ENCODE measurements around the gene GLCE. TPM values are rescaled to one million over a fixed set of nuclear protein-coding genes. Genes with fewer than 3 reads are reported as not detected.

The GLCE gene
- total and polyA plus RNA-seq, 2 experiments from 2014 or later, result 9.7 to 17.1 TPM

DNA sequence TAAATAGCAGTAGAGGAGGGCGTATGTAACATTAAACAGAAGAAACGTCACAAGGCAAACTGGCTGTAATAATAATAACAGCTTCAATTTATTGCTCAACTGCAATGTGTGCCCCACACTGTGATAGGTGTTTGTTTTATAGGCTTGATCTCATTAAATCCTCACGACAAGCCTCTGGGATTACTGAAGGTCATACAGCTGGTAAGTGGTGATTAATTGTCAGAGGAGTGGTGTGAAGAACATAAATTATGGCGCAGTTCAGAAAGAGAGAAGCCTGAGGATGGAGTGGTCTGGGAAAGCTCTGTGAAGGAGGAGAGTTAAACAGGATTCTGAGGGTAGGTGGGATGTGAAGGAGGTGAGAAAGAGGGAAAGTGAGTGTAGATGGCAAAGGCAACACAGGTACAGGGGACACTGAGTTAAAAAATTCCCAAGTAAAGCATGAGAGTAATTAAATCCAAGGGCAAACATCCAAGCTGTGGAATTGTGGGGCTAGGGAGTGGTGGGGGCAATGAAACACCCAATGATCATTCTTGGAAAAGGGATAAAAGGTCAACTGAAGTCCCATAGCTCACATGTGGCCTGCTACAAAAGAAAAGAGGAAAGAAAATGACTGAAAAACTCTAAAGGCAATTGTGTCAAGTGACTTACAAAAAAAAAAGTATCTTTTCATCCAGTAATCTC, 16.5 kb upstream of the GLCE start:
- Histone ChIP-seq H4K20me1 (ENCODE audit: insufficient read depth) (no peaks in the 10 kb centered on the region), H3K79me2 (ENCODE audit: insufficient read depth) (no peaks in the 10 kb centered on the region), H3K4me1 (ENCODE audit: insufficient read depth) (no peaks in the 10 kb centered on the region), H3K9me3 (ENCODE audit: low read depth) (no peaks in the 10 kb centered on the region), H3K27me3 (replicated peaks; ENCODE audit: insufficient read depth) (peaks cover 85% of the 10 kb centered on the region), H2AFZ (no peak overlapping the region), H3K9ac (no peak overlapping the region), H3F3A (ENCODE audit: insufficient read depth) (no peaks in the 10 kb centered on the region), H3K4me2 (ENCODE audit: unreplicated experiment) (no peak overlapping the region), H3K9me2 (ENCODE audit: insufficient read depth) (no peaks in the 10 kb centered on the region), H3K36me3 (ENCODE audit: low read depth) (no peaks in the 10 kb centered on the region), H3K27ac (no peak overlapping the region), H3K4me3 (no peak overlapping the region)
- DNase-seq, result no peak
- 4 to 11% methylated on average over 4 of the region's 4 CpGs for WGBS, 2 experiments (ENCODE audit: low coverage in 1 of 2, low lambda C conversion rate in 2 of 2, missing lambda C conversion rate in 2 of 2)
- TF ChIP-seq EZH2 (IDR thresholded peaks at IDR 0.05; ENCODE audit: insufficient read depth, poor library complexity, severe bottlenecking) (no peak), EZH2phosphoT487 (IDR thresholded peaks at IDR 0.05; ENCODE audit: insufficient read depth, low read depth) (no peak)
- in situ Hi-C loops (cut with MboI), result no loop called here

- H3K9ac ChIP-seq, result no peak overlapping the region
- no peaks in the 10 kb centered on the region for H3K36me3 ChIP-seq (ENCODE audit: low read depth)
- H3K9me2 ChIP-seq (ENCODE audit: insufficient read depth), result no peaks in the 10 kb centered on the region
- in situ Hi-C loops (cut with MboI), result no loop called here
- H3F3A ChIP-seq (ENCODE audit: insufficient read depth), result no peaks in the 10 kb centered on the region
- H3K27me3 ChIP-seq (replicated peaks; ENCODE audit: insufficient read depth), result peaks cover 85% of the 10 kb centered on the region
- DNase-seq, result no peak
- WGBS, 2 experiments (ENCODE audit: low coverage in 1 of 2, low lambda C conversion rate in 2 of 2, missing lambda C conversion rate in 2 of 2), result 34 to 35% methylated on average over 5 of the region's 5 CpGs
- H3K4me2 ChIP-seq (ENCODE audit: unreplicated experiment), result no peak overlapping the region
- H3K4me3 ChIP-seq, result no peak overlapping the region
- no peaks in the 10 kb centered on the region for H3K4me1 ChIP-seq (ENCODE audit: insufficient read depth)
- H3K27ac ChIP-seq, result no peak overlapping the region
- no peaks in the 10 kb centered on the region for H4K20me1 ChIP-seq (ENCODE audit: insufficient read depth)
- no peaks in the 10 kb centered on the region for H3K79me2 ChIP-seq (ENCODE audit: insufficient read depth)
- H2AFZ ChIP-seq, result no peak overlapping the region
- no peak for TF ChIP-seq EZH2phosphoT487 (IDR thresholded peaks at IDR 0.05; ENCODE audit: insufficient read depth, low read depth)
- no peak for TF ChIP-seq EZH2 (IDR thresholded peaks at IDR 0.05; ENCODE audit: insufficient read depth, poor library complexity, severe bottlenecking)
- no peaks in the 10 kb centered on the region for H3K9me3 ChIP-seq (ENCODE audit: low read depth)
These were observed 15.9 kb upstream of the GLCE start for GRCh38 chr15:69144530-69144929.

GRCh38 chr15:69145149-69145693, 15.2 kb upstream of the GLCE start:
- H3K27me3 ChIP-seq (replicated peaks; ENCODE audit: insufficient read depth), result peaks cover 85% of the 10 kb centered on the region
- H3K27ac ChIP-seq, result no peak overlapping the region
- in situ Hi-C loops (cut with MboI), result no loop called here
- H3K4me1 ChIP-seq (ENCODE audit: insufficient read depth), result no peaks in the 10 kb centered on the region
- DNase-seq, result no peak
- no peak overlapping the region for H3K9ac ChIP-seq
- no peaks in the 10 kb centered on the region for H4K20me1 ChIP-seq (ENCODE audit: insufficient read depth)
- H3K4me3 ChIP-seq, result no peak overlapping the region
- H3F3A ChIP-seq (ENCODE audit: insufficient read depth), result no peaks in the 10 kb centered on the region
- no peak overlapping the region for H3K4me2 ChIP-seq (ENCODE audit: unreplicated experiment)
- TF ChIP-seq EZH2phosphoT487 (IDR thresholded peaks at IDR 0.05; ENCODE audit: insufficient read depth, low read depth) (no peak), EZH2 (IDR thresholded peaks at IDR 0.05; ENCODE audit: insufficient read depth, poor library complexity, severe bottlenecking) (no peak)
- no peaks in the 10 kb centered on the region for H3K36me3 ChIP-seq (ENCODE audit: low read depth)
- H2AFZ ChIP-seq, result no peak overlapping the region
- 44 to 58% methylated on average over 1 of the region's 1 CpG for WGBS, 2 experiments (ENCODE audit: low coverage in 1 of 2, low lambda C conversion rate in 2 of 2, missing lambda C conversion rate in 2 of 2)
- H3K9me3 ChIP-seq (ENCODE audit: low read depth), result no peaks in the 10 kb centered on the region
- no peaks in the 10 kb centered on the region for H3K9me2 ChIP-seq (ENCODE audit: insufficient read depth)
- H3K79me2 ChIP-seq (ENCODE audit: insufficient read depth), result no peaks in the 10 kb centered on the region

DNA sequence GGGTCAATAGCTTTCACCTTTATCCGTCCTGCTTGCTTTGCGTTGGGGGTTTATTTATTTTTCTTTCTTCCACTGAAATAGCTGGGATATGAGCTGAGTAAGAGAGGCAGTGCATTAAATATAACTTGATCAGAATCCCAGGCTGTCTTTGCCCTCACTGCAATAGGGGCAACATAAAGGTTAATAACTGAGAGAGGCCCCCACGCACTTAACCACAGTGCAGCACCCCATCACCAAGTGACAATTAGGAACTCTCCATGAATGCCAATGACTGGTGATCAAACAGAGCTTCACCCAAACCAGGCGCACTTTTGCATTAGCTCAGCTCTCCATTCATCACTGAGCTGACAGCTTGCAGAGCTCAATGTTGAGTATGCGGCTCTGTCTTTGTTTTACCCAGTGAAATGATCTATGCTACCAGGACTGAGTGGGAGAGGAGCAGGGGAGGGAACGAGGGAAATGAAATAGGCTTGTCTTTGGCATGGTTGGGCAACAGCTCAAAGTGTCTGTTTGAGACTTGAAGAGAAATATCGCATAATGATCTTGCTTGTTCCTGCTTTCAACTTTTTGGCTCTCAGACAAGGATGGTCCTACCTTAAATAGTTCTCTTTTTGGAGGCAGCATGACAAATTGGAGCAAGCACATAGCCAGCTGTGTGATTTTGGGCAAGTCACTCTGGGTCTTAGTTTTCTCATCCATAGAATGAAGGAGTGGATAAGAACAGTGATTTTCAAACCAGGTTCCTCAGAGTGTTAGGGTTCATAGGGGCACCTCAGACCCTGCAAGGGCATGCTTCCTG, 14.5 kb upstream of the GLCE start:
- in situ Hi-C loops (cut with MboI), result no loop called here
- 3 to 5% methylated on average over 7 of the region's 7 CpGs for WGBS, 2 experiments (ENCODE audit: low coverage in 1 of 2, low lambda C conversion rate in 2 of 2, missing lambda C conversion rate in 2 of 2)
- Histone ChIP-seq H3K9me3 (ENCODE audit: low read depth) (no peaks in the 10 kb centered on the region), H3K79me2 (ENCODE audit: insufficient read depth) (no peaks in the 10 kb centered on the region), H3F3A (ENCODE audit: insufficient read depth) (no peaks in the 10 kb centered on the region), H3K9me2 (ENCODE audit: insufficient read depth) (no peaks in the 10 kb centered on the region), H3K4me3 (no peak overlapping the region), H3K36me3 (ENCODE audit: low read depth) (no peaks in the 10 kb centered on the region), H3K9ac (no peak overlapping the region), H2AFZ (no peak overlapping the region), H3K27ac (no peak overlapping the region), H3K27me3 (replicated peaks; ENCODE audit: insufficient read depth) (peaks cover 85% of the 10 kb centered on the region), H3K4me1 (ENCODE audit: insufficient read depth) (no peaks in the 10 kb centered on the region), H3K4me2 (ENCODE audit: unreplicated experiment) (no peak overlapping the region), H4K20me1 (ENCODE audit: insufficient read depth) (no peaks in the 10 kb centered on the region)
- no peak for DNase-seq
- TF ChIP-seq EZH2 (IDR thresholded peaks at IDR 0.05; ENCODE audit: insufficient read depth, poor library complexity, severe bottlenecking), result no peak
- no peak for TF ChIP-seq EZH2phosphoT487 (IDR thresholded peaks at IDR 0.05; ENCODE audit: insufficient read depth, low read depth)

Data from GM23248 (cell line).